CD4-positive, CD25-positive, alpha-beta regulatory T cell (primary cell): Measurements from ENCODE around the gene SRL. TPM values are rescaled to one million over a fixed set of nuclear protein-coding genes. Genes with fewer than 3 reads are reported as not detected.
"Not testable (repeated sequence)": the region's sequence is repeated elsewhere in the genome, so short reads cannot be mapped to it uniquely, and the experiment has no call there.

ENCODE experiments used
- ATAC-seq, 2 donors: fragments of 150-1000 bp; cut with Tn5 transposase; one replicate each; pipeline ENCODE4 v1.10.0; 2021; ENCODE audit warnings: low read depth in 2 of 2, moderate number of reproducible peaks in 2 of 2, moderate library complexity in 1 of 2
- DNase-seq, 3 donors: peaks; one replicate each; pipeline versions ENCODE4 v3.0.0 to v3.0.0-alpha.2; 2012 to 2022; ENCODE audit warnings: mixed read lengths in 1 of 3
- H3K27ac ChIP-seq: one replicate; pipeline ENCODE4 v1.7.0; 2013; ENCODE audit warnings: mild to moderate bottlenecking, low read length; ENCODE audit not compliant: insufficient read depth, poor library complexity, severe bottlenecking
- H3K27me3 ChIP-seq: one replicate; pipeline ENCODE4 v1.7.0; 2013; ENCODE audit warnings: low read length; ENCODE audit not compliant: control insufficient read depth, insufficient read depth
- H3K36me3 ChIP-seq: one replicate; pipeline ENCODE4 v1.7.0; 2013; ENCODE audit warnings: mild to moderate bottlenecking, low read length, moderate library complexity; ENCODE audit not compliant: control insufficient read depth, insufficient read depth
- H3K4me1 ChIP-seq: 2 replicates; pipeline ENCODE4 v1.7.0; 2013; ENCODE audit warnings: mild to moderate bottlenecking, low read length; ENCODE audit not compliant: insufficient read depth, control insufficient read depth, poor library complexity, severe bottlenecking
- H3K4me3 ChIP-seq: one replicate; pipeline ENCODE4 v1.7.0; 2013; ENCODE audit warnings: low read depth, mild to moderate bottlenecking, low read length, moderate library complexity
- H3K9me3 ChIP-seq, 2 experiments: 1 replicate in 1 of 2; 2 replicates in 1 of 2; pipeline ENCODE4 v1.7.0; 2013; ENCODE audit warnings: low read length in 2 of 2, mild to moderate bottlenecking in 1 of 2, moderate library complexity in 1 of 2; ENCODE audit not compliant: control insufficient read depth in 2 of 2
- H3K27ac Mint-ChIP-seq, 3 donors: one replicate each; pipeline ENCODE4 v1.8.0; 2020 to 2022; ENCODE audit warnings: mild to moderate bottlenecking in 3 of 3, mixed read lengths in 3 of 3, moderate library complexity in 2 of 3
- H3K27me3 Mint-ChIP-seq: one replicate; pipeline ENCODE4 v1.8.0; 2022; ENCODE audit warnings: mild to moderate bottlenecking, mixed read lengths
- H3K36me3 Mint-ChIP-seq: one replicate; pipeline ENCODE4 v1.8.0; 2020; ENCODE audit warnings: mixed read lengths
- H3K4me1 Mint-ChIP-seq, 4 donors: one replicate each; pipeline ENCODE4 v1.8.0; 2020 to 2022; ENCODE audit warnings: mixed read lengths in 4 of 4, mild to moderate bottlenecking in 1 of 4
- H3K4me3 Mint-ChIP-seq, 4 donors: one replicate each; pipeline ENCODE4 v1.8.0; 2020 to 2022; ENCODE audit warnings: mild to moderate bottlenecking in 4 of 4, mixed read lengths in 4 of 4, moderate library complexity in 3 of 4
- H3K9me3 Mint-ChIP-seq, 7 donors: one replicate each; pipeline ENCODE4 v1.8.0; 2020 to 2022; ENCODE audit warnings: mixed read lengths in 7 of 7, mild to moderate bottlenecking in 3 of 7, moderate library complexity in 2 of 7
- polyA plus RNA-seq, 4 donors: library from polyadenylated mRNA; unstranded; fragments of 300-500 nt; fragmentation: Illumina TruSeq; gene quantifications; one replicate each; pipeline ENCODE4 v1.2.3, GENCODE V29; 2021
- total RNA-seq: library from RNA; stranded (reverse); gene quantifications from one replicate; pipeline ENCODE4 v1.2.3, GENCODE V29; 2022

SRL gene
- total and polyA plus RNA-seq, 5 donors from 2014 or later: not detected

DNA sequence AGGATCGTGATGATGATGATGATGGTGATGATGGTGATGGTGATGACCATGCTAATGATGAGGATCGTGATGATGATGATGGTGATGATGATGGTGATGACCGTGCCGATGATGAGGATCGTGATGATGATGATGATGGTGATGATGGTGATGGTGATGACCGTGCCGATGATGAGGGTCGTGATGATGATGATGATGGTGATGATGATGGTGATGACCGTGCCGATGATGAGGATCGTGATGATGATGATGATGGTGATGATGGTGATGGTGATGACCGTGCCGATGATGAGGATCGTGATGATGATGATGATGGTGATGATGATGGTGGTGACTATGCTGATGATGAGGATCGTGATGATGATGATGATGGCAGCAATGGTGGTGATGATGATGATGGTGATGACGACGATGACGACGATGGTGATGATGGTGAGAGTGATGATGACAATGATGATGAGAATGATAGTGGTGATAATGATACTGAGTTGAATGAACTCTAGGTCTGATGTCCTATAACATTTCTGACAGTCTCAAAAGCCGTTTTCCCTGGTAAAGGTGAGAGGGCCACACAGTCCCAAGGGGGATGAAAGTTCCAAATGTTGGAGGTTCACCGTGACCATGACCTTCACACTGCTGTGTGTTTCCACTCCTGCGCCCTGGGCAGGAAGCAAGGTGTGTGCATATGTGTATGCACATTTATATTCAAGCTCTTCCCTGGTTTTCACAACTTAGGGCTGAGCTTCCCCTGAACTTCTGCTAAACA, 30.3 kb downstream of the SRL start:
- ATAC-seq, H3K4me3 Mint-ChIP-seq, H3K36me3 Mint-ChIP-seq, H3K4me3 ChIP-seq, H3K9me3 Mint-ChIP-seq, DNase-seq, H3K36me3 ChIP-seq, H3K4me1 ChIP-seq, H3K27me3 ChIP-seq, H3K27ac ChIP-seq, H3K9me3 ChIP-seq, H3K27ac Mint-ChIP-seq: not testable (repeated sequence)
- peaks cover 17% of the 10 kb centered on the region for H3K27me3 Mint-ChIP-seq
- H3K4me1 Mint-ChIP-seq: peaks cover 0 to 12% (median 0%) of the 10 kb centered on the region in 4 donors

DNA sequence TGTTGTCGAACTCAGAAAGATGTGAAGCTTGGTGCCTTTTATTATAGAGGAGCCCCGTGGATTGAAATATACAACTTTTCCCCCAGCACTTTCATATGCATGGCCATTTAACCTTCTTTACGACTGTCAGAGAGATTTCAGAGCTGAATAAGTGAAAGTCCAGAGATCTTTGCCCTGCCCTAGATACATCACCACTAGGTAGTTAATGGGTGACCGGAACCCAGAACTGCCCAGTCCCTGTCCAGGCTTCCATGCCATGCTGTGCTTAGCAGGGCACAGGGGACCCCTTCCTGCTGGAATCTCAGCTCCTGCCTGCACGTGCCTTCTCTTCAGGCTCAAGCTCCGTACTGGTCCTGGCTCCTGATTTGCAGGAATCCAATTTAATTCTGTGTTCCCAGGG, 32.2 kb downstream of the SRL start:
- Mint-ChIP-seq H3K27ac (no peak overlapping the region), H3K9me3 (no peaks in the 10 kb centered on the region)

DNA sequence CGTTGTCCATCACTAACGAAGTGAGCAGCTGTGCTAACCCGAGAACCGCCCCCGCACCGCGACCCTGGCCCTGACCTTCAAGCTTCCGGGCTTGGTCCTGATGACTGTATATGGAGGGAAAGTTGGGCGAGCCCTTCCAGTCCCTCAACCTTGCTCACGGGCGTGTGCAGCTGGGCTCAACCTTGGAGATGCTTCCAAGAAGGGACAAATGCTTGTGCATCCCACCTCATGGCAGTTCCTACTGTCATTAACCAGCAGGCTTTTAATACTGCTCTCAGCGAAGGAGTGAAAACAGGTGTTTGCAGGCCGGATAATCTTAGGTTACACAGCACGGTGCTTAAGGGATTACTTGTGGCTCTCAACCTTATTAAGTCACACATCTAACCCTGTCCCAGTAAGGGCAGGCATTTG, 33.5 kb downstream of the SRL start:
- Mint-ChIP-seq H3K27me3 (peaks cover 11% of the 10 kb centered on the region), H3K4me1 (peaks cover 0 to 15% (median 0%) of the 10 kb centered on the region in 4 donors), H3K9me3 (no peaks in the 10 kb centered on the region), H3K4me3 (no peak overlapping the region), H3K36me3 (no peaks in the 10 kb centered on the region), H3K27ac (no peak overlapping the region)
- DNase-seq (no peak), ATAC-seq (no peak)
- Histone ChIP-seq H3K36me3 (no peaks in the 10 kb centered on the region), H3K27ac (no peak overlapping the region), H3K27me3 (no peaks in the 10 kb centered on the region), H3K4me1 (peaks cover 10% of the 10 kb centered on the region), H3K9me3 (no peaks in the 10 kb centered on the region), H3K4me3 (no peak overlapping the region)

More for the DNA sequence above, 32.2 kb downstream of the SRL start:
- Histone ChIP-seq H3K9me3 (no peaks in the 10 kb centered on the region), H3K4me3 (no peak overlapping the region), H3K27ac (no peak overlapping the region), H3K27me3 (no peaks in the 10 kb centered on the region), H3K36me3 (no peaks in the 10 kb centered on the region), H3K4me1 (peaks cover 10% of the 10 kb centered on the region)
- Mint-ChIP-seq H3K36me3 (no peaks in the 10 kb centered on the region), H3K4me1 (peaks cover 0 to 15% (median 0%) of the 10 kb centered on the region in 4 donors), H3K27me3 (peaks cover 15% of the 10 kb centered on the region), H3K4me3 (no peak overlapping the region)
- DNase-seq (no peak), ATAC-seq (no peak)

DNA sequence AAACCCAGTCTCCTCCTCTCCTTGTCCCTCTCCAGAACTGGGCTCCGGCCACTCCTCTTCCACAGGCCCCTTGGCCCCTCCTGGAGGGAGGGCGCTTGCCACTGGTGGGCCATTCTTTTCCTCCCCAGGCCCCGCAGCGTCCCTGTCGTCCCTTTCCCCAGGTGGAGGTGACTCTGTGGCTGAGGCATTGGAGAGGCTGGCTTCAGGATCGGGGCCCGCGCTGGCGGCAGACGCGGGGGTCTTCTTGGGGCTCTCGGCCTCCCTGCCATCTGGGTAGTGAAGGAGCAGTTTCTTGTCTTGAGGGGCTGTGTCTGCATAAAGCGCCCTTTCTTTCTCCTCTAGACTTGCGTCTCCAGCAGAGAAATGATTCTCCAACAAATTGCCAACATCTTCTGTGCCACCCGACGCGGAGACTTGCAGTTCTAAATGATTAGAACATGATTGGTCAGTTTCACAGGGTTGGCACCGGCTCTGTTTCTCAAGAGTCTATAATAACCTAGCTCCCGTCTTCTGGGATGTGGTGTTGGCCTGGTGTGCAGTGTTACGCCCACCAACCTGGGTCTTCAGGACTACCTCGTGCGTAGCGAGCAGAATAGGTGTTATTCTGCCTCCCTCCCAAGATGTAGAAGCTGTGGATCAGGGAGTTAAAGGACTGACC, 34.1 kb downstream of the SRL start:
- DNase-seq (no peak), ATAC-seq (no peak)
- H3K36me3 ChIP-seq: no peaks in the 10 kb centered on the region
- H3K4me1 Mint-ChIP-seq: peaks cover 0 to 15% (median 0%) of the 10 kb centered on the region in 4 donors
- no peak overlapping the region for H3K4me3 Mint-ChIP-seq
- no peaks in the 10 kb centered on the region for H3K9me3 Mint-ChIP-seq
- no peaks in the 10 kb centered on the region for H3K27me3 ChIP-seq
- H3K4me1 ChIP-seq: peaks cover 10% of the 10 kb centered on the region
- no peak overlapping the region for H3K4me3 ChIP-seq
- H3K36me3 Mint-ChIP-seq: no peaks in the 10 kb centered on the region
- H3K27ac ChIP-seq: no peak overlapping the region
- H3K9me3 ChIP-seq: no peaks in the 10 kb centered on the region
- peaks cover 11% of the 10 kb centered on the region for H3K27me3 Mint-ChIP-seq
- no peak overlapping the region for H3K27ac Mint-ChIP-seq

DNA sequence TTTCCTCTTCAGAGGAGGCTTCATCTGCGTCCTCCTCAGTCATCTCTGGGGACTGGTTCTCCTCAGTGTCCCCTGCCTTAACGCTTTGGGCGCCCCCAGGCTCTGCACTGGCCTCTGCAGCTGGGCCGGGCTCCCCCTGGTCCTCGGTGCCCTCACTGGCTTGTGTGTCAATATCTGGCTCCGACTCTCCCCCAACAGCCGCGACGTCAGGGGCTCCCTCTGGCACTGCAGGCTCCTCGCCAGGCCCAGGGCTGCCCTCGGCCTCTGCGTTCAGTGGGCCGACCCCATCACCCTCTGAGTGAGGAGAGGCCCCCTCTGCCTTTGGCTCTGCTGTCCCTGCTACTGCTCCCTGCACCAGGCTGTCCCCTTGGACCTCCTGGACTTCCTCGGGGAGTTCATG, 34.7 kb downstream of the SRL start:
- H3K9me3 ChIP-seq: no peaks in the 10 kb centered on the region
- no peak overlapping the region for H3K4me3 ChIP-seq
- H3K27ac ChIP-seq: no peak overlapping the region
- Mint-ChIP-seq H3K27ac (peak overlapping the region in 1 of 3 donors; percentile 38), H3K4me3 (peak overlapping the region in 1 of 4 donors; percentile 72), H3K27me3 (peaks cover 13% of the 10 kb centered on the region), H3K36me3 (no peaks in the 10 kb centered on the region), H3K9me3 (no peaks in the 10 kb centered on the region), H3K4me1 (peaks cover 0 to 15% (median 0%) of the 10 kb centered on the region in 4 donors)
- no peaks in the 10 kb centered on the region for H3K27me3 ChIP-seq
- no peak for DNase-seq
- no peaks in the 10 kb centered on the region for H3K36me3 ChIP-seq
- no peak for ATAC-seq
- peaks cover 10% of the 10 kb centered on the region for H3K4me1 ChIP-seq

DNA sequence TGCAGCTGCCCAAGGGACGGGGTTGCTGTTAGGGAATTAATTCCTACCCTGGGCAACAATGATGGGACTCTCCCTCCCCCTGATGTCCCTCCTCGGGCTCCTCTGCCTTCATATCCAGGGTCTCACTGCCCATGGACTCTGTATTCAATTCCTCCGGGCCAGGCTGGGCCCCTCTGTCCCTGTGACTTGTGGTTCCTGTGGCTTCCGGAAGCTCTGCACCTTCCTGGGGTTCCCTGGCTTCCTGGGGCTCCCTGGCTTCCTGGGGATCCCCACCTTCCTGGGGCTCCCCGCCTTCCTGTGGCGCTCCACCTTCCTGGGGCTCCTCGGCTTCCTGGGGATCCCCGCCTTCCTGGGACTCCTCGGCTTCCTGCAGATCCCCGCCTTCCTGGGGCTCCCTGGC, 35.2 kb downstream of the SRL start:
- peaks cover 10% of the 10 kb centered on the region for H3K4me1 ChIP-seq
- H3K36me3 ChIP-seq: no peaks in the 10 kb centered on the region
- H3K27ac Mint-ChIP-seq: no peak overlapping the region
- ATAC-seq: no peak
- H3K27me3 ChIP-seq: no peaks in the 10 kb centered on the region
- peaks cover 16% of the 10 kb centered on the region for H3K27me3 Mint-ChIP-seq
- H3K36me3 Mint-ChIP-seq: no peaks in the 10 kb centered on the region
- peak overlapping the region in 1 of 4 donors; percentile 72 for H3K4me3 Mint-ChIP-seq
- peaks cover 0 to 15% (median 0%) of the 10 kb centered on the region in 4 donors for H3K4me1 Mint-ChIP-seq
- no peaks in the 10 kb centered on the region for H3K9me3 Mint-ChIP-seq
- H3K27ac ChIP-seq: no peak overlapping the region
- no peaks in the 10 kb centered on the region for H3K9me3 ChIP-seq
- no peak for DNase-seq
- no peak overlapping the region for H3K4me3 ChIP-seq

DNA sequence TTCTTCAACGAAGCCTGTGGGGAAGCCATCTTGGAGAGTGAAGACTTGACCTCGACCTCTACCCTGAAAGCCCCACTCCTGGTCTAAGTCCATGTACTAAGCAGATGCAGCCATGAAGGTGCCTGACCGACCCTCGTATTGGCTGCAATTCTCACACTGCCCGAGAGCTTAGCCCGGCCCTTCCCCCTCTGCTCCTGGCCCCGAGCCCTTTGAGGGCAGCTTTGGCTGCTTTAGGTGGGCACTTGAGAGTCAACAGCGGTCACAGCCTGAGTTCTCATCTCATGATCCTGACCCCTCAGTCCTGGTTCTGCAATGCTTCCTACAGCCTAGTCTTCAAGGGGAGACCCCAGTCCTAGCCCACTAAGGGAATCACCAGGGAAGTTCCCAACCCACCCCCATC, 35.9 kb downstream of the SRL start:
- Histone ChIP-seq H3K4me1 (peaks cover 10% of the 10 kb centered on the region), H3K27me3 (no peaks in the 10 kb centered on the region), H3K36me3 (no peaks in the 10 kb centered on the region), H3K9me3 (no peaks in the 10 kb centered on the region), H3K27ac (no peak overlapping the region), H3K4me3 (no peak overlapping the region)
- peaks cover 16% of the 10 kb centered on the region for H3K27me3 Mint-ChIP-seq
- DNase-seq: no peak
- ATAC-seq: no peak
- no peaks in the 10 kb centered on the region for H3K9me3 Mint-ChIP-seq
- H3K27ac Mint-ChIP-seq: no peak overlapping the region
- peaks cover 0 to 15% (median 0%) of the 10 kb centered on the region in 4 donors for H3K4me1 Mint-ChIP-seq
- no peak overlapping the region for H3K4me3 Mint-ChIP-seq
- H3K36me3 Mint-ChIP-seq: no peaks in the 10 kb centered on the region
